Large intestine (tissue), 3 donors: ENCODE measurements around the gene ANO1. TPM values are rescaled to one million over a fixed set of nuclear protein-coding genes. Genes with fewer than 3 reads are reported as not detected.

Source experiments
- DNase-seq, 2 donors: peaks; one replicate each; pipeline versions ENCODE4 v3.0.0 to v3.0.0-alpha.2; 2013
- H3K27ac ChIP-seq: one replicate; pipeline ENCODE4 v1.5.1; 2013; ENCODE audit warnings: low read length
- H3K27me3 ChIP-seq: 2 replicates; pipeline ENCODE4 v1.6.1; 2013; ENCODE audit warnings: low read length; ENCODE audit not compliant: control insufficient read depth, insufficient read depth
- H3K36me3 ChIP-seq: 2 replicates; pipeline ENCODE4 v1.6.1; 2013; ENCODE audit warnings: low read length; ENCODE audit not compliant: control insufficient read depth, insufficient read depth
- H3K4me1 ChIP-seq: one replicate; pipeline ENCODE4 v1.6.1; 2013; ENCODE audit warnings: low read length; ENCODE audit not compliant: control insufficient read depth, insufficient read depth
- H3K4me3 ChIP-seq: one replicate; pipeline ENCODE4 v1.5.1; 2013; ENCODE audit warnings: low read length
- H3K9me3 ChIP-seq: one replicate; pipeline ENCODE4 v1.6.1; 2013; ENCODE audit warnings: mild to moderate bottlenecking, low read depth, low read length, moderate library complexity; ENCODE audit not compliant: control insufficient read depth
- WGBS: methylation state at CpG from one replicate; pipeline ENCODE4 v1.1.5; 2013; ENCODE audit warnings: low lambda C conversion rate; ENCODE audit not compliant: insufficient coverage; 5-methylcytosine and 5-hydroxymethylcytosine counted together
- polyA plus RNA-seq: library from polyadenylated mRNA; unstranded; fragments of 120-200 nt; gene quantifications from one replicate; pipeline ENCODE4 v1.2.1, GENCODE V29; 2013

The ANO1 gene
- polyA plus RNA-seq, 1 donor: 12.3 TPM

DNA sequence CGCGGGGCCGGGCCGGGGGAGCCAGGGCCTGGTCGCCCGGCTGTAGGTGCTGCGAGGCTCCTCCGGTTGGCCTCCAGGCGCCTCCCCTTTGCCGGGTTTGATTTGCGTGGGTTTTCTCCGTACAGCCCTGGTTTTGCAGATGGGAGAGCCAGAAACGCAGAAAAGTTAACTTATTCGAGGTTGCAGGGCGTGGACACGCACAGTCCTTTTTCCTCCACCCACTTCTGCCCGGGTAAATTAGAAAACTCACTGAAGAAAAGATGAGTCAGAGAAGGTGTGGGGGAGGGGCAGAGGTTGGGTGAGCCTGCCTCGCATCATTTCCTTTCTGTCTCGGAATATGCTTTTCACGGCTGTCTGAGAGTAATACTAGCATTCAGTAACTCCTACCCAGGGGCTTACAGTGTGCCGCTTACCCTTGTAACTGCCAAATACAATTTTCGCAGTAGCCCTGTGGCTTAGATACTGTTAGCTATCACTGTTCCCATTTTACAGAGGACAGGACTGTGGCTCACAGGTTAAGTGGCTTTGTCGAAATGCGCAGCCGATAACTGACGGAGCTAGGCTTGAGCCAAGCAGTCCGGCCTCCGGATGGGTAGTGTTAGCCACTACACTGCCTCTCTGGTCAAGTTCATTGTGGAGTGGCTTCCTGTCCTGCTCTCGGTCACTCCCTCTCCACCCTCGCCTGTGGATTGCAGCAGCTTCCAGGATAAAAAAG, 125.8 kb downstream of the ANO1 start:
- no peaks in the 10 kb centered on the region for H3K9me3 ChIP-seq
- 20% methylated on average over 1 of the region's 30 CpGs for WGBS
- H3K4me1 ChIP-seq: peaks cover 12% of the 10 kb centered on the region
- peak overlapping the region; percentile 75 for H3K27ac ChIP-seq
- no peaks in the 10 kb centered on the region for H3K27me3 ChIP-seq
- DNase-seq: peak; percentile 58 to 80
- H3K4me3 ChIP-seq: peak overlapping the region; percentile 81
- peaks cover 36% of the 10 kb centered on the region for H3K36me3 ChIP-seq

DNA sequence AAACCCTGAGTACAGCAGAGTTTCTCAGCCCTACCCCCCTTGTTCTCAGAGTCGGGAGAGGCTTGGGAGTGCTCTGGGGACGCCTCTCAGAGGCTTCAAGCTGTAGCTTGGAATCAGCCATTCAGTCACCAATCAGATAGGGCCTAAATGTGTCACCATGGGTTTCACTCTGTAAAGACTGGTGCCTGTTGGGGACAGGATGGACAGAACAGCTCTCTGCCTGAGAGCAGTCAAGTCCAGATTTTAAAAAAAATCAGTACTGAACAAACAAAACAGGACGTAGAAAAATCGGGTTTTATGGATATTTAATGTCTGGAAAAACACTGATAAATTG, 126.3 kb downstream of the ANO1 start:
- Histone ChIP-seq H3K27ac (peak overlapping the region; percentile 75), H3K27me3 (no peaks in the 10 kb centered on the region), H3K4me1 (peaks cover 12% of the 10 kb centered on the region), H3K36me3 (peaks cover 41% of the 10 kb centered on the region), H3K9me3 (no peaks in the 10 kb centered on the region), H3K4me3 (peak overlapping the region; percentile 81)
- no peak for DNase-seq
- 46% methylated on average over 2 of the region's 4 CpGs for WGBS

DNA sequence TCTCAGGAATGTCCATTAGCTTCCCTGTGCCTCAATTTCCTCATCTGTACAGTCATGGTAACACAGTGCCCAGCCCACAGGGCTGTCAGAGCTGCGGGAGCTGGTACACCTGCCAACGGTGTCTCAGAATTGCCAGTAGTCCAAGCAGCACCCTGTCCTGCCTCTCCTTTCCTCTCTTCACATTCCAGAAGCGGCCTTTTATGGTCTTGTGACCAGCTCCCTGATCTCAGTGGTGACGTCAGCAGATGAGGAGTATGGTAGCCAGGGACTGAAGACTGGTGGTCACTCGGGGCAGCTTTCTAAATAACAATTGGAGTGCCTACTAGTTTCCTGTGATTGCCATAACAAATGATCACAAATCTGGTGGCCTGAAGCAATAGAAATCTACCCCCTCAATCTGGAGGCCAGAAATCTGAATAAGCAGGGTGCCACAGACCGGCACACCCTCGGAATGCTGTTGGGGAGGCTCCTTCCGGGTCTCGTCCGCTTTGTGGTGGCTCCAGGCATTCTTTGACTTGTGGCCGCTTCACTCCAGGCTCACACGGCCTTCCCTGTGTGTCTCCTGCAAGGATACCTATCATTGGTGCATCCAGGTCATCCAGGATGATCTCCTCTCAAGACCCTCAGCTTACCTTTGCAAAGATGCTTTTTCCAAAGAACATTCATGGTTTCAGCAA, 127.1 kb downstream of the ANO1 start:
- no peaks in the 10 kb centered on the region for H3K9me3 ChIP-seq
- no peak overlapping the region for H3K27ac ChIP-seq
- H3K27me3 ChIP-seq: no peaks in the 10 kb centered on the region
- H3K4me1 ChIP-seq: peaks cover 12% of the 10 kb centered on the region
- peaks cover 43% of the 10 kb centered on the region for H3K36me3 ChIP-seq
- no CpG with 5 or more reads among the region's 12 CpGs for WGBS
- no peak overlapping the region for H3K4me3 ChIP-seq
- no peak for DNase-seq

DNA sequence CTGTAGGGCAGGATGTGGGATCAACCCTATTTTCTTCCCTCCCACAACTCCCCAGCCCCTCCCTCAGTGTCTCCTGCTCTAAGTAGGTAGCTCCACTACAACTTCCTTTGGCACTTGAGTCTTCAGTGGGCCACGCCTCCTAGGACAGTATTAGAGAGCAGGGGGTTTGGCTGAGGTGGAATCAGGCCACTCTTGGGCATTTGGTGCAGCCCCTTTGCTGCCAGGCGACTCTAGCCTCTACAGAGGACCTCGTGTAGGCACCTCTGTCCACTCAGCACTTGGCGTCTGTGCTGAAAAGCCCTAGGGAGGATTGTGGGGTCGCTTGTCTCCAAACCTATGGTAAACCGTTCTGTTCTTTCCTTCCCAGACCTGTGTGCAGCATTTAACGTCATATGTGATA, 127.6 kb downstream of the ANO1 start:
- Histone ChIP-seq H3K4me3 (no peak overlapping the region), H3K9me3 (no peaks in the 10 kb centered on the region), H3K27ac (no peak overlapping the region), H3K36me3 (peaks cover 45% of the 10 kb centered on the region), H3K4me1 (peaks cover 12% of the 10 kb centered on the region), H3K27me3 (no peaks in the 10 kb centered on the region)
- DNase-seq: no peak
- no CpG with 5 or more reads among the region's 7 CpGs for WGBS

DNA sequence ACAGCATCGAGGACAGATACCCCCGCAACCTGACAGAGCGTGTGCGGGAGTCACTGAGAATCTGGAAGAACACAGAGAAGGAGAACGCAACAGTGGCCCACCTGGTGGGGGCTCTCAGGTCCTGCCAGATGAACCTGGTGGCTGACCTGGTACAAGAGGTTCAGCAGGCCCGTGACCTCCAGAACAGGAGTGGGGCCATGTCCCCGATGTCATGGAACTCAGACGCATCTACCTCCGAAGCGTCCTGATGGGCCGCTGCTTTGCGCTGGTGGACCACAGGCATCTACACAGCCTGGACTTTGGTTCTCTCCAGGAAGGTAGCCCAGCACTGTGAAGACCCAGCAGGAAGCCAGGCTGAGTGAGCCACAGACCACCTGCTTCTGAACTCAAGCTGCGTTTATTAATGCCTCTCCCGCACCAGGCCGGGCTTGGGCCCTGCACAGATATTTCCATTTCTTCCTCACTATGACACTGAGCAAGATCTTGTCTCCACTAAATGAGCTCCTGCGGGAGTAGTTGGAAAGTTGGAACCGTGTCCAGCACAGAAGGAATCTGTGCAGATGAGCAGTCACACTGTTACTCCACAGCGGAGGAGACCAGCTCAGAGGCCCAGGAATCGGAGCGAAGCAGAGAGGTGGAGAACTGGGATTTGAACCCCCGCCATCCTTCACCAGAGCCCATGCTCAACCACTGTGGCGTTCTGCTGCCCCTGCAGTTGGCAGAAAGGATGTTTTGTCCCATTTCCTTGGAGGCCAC, 128.3 kb downstream of the ANO1 start:
- H3K4me3 ChIP-seq: no peak overlapping the region
- H3K4me1 ChIP-seq: peaks cover 12% of the 10 kb centered on the region
- H3K27ac ChIP-seq: no peak overlapping the region
- no CpG with 5 or more reads among the region's 22 CpGs for WGBS
- H3K36me3 ChIP-seq: peaks cover 45% of the 10 kb centered on the region
- DNase-seq: no peak
- no peaks in the 10 kb centered on the region for H3K9me3 ChIP-seq
- H3K27me3 ChIP-seq: no peaks in the 10 kb centered on the region

DNA sequence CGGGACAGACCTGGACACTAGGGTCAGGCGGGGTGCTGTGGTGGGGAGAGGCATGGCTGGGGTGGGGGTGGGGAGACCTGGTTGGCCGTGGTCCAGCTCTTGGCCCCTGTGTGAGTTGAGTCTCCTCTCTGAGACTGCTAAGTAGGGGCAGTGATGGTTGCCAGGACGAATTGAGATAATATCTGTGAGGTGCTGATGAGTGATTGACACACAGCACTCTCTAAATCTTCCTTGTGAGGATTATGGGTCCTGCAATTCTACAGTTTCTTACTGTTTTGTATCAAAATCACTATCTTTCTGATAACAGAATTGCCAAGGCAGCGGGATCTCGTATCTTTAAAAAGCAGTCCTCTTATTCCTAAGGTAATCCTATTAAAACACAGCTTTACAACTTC, 128.9 kb downstream of the ANO1 start:
- Histone ChIP-seq H3K4me3 (no peak overlapping the region), H3K9me3 (no peaks in the 10 kb centered on the region), H3K36me3 (peaks cover 45% of the 10 kb centered on the region), H3K4me1 (peaks cover 12% of the 10 kb centered on the region), H3K27ac (no peak overlapping the region), H3K27me3 (no peaks in the 10 kb centered on the region)
- no peak for DNase-seq
- 87% methylated on average over 2 of the region's 6 CpGs for WGBS

DNA sequence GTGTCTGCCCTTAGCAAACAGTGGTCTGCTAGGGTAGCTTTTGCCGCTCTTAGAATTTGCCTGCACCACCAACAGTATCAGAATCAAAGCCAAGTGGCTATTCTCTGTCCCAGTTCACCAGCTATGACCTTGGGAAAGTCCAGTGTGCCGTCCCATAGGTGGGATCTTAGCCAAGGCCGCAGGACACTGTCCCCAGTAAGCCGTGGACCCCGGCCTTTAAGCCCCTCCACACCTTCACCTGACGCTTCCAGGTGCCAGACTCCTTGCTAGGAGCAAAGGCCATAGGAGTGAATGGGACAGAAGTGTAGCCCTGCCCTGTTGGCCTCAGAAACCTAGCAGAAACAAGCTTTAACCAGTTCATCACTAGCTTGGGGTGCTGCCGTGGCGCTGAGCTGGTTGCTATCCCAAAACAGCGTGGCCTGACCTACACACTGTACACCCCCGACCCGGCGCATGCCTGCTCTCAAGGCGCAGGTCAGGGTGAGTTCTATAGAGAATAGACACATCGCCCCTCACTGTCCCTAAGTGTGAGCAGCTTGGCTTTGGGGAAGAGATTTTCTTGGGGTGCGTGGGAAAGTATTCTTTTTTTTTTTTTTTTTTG, 129.5 kb downstream of the ANO1 start:
- DNase-seq: no peak
- peaks cover 45% of the 10 kb centered on the region for H3K36me3 ChIP-seq
- no peak overlapping the region for H3K4me3 ChIP-seq
- no peaks in the 10 kb centered on the region for H3K9me3 ChIP-seq
- peaks cover 13% of the 10 kb centered on the region for H3K4me1 ChIP-seq
- H3K27me3 ChIP-seq: no peaks in the 10 kb centered on the region
- WGBS: no CpG with 5 or more reads among the region's 15 CpGs
- no peak overlapping the region for H3K27ac ChIP-seq

DNA sequence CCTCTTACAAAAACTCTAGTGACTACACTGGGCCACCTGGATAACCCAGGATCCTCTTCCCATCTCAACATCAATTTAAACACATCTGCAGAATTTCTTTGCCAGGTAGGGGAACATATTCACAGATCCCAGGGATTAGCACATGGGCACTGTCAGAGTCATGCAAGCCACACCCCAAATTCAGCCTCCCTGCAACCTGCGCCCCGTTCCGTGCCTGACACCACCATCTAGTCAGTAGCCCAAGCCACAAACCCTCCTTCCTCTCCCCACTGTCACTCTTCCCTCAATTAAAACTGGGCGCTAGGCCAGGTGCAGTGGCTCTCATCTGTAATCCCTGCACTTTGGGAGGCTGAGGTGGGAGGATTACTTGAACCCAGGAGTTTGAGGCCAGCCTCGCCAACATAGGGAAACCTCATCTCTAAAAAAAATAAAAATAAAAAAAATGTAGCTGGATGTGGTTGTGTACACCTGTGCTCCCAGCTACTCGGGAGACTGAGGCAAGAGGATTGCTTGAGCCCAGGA, 131.3 kb downstream of the ANO1 start:
- WGBS: no CpG with 5 or more reads among the region's 6 CpGs
- no peaks in the 10 kb centered on the region for H3K9me3 ChIP-seq
- no peak overlapping the region for H3K4me3 ChIP-seq
- no peak for DNase-seq
- H3K27ac ChIP-seq: no peak overlapping the region
- H3K36me3 ChIP-seq: peaks cover 45% of the 10 kb centered on the region
- no peaks in the 10 kb centered on the region for H3K27me3 ChIP-seq
- H3K4me1 ChIP-seq: peaks cover 6% of the 10 kb centered on the region

DNA sequence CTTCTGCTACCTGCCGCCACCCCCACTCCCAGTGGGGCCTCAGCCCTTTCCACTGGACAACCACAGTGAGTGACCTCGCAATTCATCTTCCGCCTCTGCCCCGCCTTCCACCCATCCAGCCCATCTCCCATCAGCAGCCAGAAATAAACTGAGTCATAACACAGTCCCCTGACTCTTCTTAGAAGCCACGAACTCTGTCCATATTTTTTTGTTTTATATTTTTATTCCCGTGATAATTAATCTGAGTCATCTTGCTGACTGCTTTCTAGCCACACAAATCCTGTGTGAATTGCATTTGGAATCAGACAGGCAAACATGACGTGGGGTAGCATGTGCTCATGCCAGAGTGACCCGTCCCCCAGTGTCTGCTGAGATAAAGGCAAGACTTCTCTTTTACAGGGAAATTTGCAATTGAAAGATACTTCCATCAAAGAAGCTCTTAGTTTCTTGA, 132.0 kb downstream of the ANO1 start:
- Histone ChIP-seq H3K4me1 (peaks cover 3% of the 10 kb centered on the region), H3K9me3 (no peaks in the 10 kb centered on the region), H3K27ac (no peak overlapping the region), H3K36me3 (peaks cover 43% of the 10 kb centered on the region), H3K27me3 (no peaks in the 10 kb centered on the region), H3K4me3 (no peak overlapping the region)
- 100% methylated on average over 1 of the region's 8 CpGs for WGBS
- DNase-seq: no peak

DNA sequence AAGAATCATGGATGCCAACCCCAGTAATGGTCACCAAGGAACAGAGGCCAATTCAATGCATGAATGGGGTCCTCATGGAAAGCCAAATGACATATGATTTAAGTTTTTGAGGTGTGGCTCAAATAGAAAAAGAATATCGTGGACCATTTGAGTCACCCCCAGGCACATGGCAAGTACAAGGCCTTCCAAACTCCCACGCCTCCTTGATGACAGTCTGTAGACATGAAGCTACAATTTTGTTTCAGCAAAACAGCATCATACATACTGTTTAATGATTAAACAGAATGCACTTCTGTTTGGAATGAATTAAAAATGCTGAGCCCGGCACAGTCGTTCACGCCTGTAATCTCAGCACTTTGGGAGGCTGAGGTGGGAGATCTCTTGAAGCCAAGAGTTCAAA, 132.4 kb downstream of the ANO1 start:
- no peak for DNase-seq

More for the DNA sequence above, 132.4 kb downstream of the ANO1 start:
- Histone ChIP-seq H3K36me3 (peaks cover 38% of the 10 kb centered on the region), H3K27ac (no peak overlapping the region), H3K27me3 (no peaks in the 10 kb centered on the region), H3K9me3 (no peaks in the 10 kb centered on the region), H3K4me1 (peaks cover 3% of the 10 kb centered on the region), H3K4me3 (no peak overlapping the region)
- WGBS: no CpG with 5 or more reads among the region's 5 CpGs
